NCI-H2171 treated with DMSO at 0.1 percent for 48 hours (cell line): ENCODE data around the gene LIN7C.

ENCODE experiments used
- DNase-seq: peaks from one replicate; lab custom pipeline; 2025; lab: John Stamatoyannopoulos, UW

The LIN7C gene

DNA sequence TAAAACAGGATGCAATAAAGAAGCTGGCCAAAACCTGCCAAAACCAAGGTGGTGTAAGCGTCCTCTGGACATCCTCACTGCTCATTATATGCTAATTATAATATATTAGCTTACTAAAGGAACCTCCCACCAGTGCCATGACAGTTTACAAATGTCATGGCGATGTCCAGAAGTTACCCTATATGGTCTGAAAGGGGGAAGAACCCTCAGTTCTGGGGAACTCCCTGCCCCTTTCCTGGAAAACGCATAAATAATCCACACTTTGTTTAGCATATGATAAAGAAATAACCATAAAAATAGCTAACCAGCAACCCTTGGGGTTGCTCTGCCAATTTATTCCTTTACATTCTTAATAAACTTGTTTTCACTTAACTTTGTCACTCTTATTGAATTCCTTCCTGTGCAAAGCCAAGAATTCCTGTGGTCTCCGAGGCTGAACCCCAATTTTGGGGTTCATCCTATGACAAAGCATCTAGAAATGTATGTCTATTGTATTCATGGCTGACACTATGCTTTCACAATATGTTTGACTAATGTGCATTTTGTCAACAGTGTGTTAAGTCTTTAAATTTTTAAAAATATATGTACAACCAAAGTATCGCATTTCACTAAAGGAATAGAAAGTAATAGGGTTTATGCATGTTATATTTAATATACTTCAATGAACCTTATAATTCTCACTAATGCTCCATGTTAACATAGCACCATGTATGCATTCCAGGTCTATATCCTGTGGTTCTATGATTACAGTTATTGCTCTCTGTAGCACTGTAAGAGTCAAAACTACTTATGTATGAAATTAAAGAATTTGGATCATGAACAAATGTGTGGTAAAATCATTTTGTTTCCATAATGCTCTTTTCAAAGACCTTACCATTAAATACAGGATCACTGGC lies 59.0 kb downstream of the LIN7C start:
- no peak for DNase-seq

DNA sequence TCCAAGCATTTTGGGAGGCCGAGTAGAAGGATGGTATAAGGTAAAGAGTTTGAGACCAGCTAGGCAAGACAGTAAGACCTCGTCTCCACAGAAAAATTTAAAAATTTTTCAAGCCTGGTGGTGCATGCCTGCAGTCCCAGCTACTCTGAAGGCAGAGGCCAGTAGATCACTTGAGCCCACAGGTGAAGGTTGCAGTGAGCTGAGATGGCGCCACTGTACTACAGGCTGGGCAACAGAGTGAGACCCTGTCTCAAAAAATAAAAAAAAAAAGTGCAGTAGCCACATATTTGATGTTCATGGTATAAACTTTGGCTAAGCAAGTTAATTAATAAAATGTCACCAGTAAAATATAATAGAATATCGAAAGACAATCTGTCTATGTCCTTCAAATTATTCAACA lies 60.9 kb downstream of the LIN7C start:
- DNase-seq, result no peak

DNA sequence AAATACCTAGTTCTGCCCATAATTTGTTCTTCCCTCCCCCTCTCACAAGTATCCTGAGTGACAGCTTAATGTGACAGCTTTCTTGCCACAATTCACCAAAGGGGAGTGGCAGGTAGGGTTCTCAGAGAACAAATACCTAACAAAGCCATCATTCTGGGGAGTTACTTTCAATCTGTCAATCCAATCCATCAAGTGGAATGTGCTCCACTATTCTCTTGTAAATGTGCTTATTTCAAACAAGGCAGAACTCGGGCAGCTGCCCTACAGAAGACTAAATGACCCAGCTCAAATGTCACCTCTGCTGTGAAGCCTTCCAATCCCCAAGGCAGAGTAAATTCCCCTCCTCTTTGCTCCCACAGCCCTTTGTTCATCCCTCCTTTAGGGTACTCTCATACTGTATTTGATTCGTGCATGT lies 61.8 kb downstream of the LIN7C start:
- no peak for DNase-seq
